Left lung (tissue), 10 donors: ENCODE data around the gene WBP11. TPM values are rescaled to one million over a fixed set of nuclear protein-coding genes. Genes with fewer than 3 reads are reported as not detected.

ENCODE experiments used
- ATAC-seq: fragments of 200-7000 bp; cut with Tn5 transposase; one replicate; pipeline ENCODE4 v1.9.1; 2020; ENCODE audit warnings: moderate library complexity
- DNase-seq, 4 donors: peaks; one replicate each; pipeline ENCODE4 v3.0.0-alpha.2; 2013 to 2020
- H3K27ac ChIP-seq, 2 donors: fragments of 200-600 bp; sonication (generic) in 1 of 2; one replicate each; pipeline versions ENCODE4 v1.5.0 to v1.8.0; 2020 to 2021
- H3K27me3 ChIP-seq, 2 donors: fragments of 200-600 bp; sonication (generic) in 1 of 2; one replicate each; pipeline versions ENCODE4 v1.5.0 to v1.8.0; 2020 to 2021
- H3K36me3 ChIP-seq, 2 donors: fragments of 200-600 bp; sonication (generic) in 1 of 2; one replicate each; pipeline versions ENCODE4 v1.5.0 to v1.8.0; 2020 to 2021
- H3K4me1 ChIP-seq, 2 donors: fragments of 200-600 bp; one replicate each; pipeline ENCODE4 v1.8.0; 2021
- H3K4me3 ChIP-seq, 2 donors: fragments of 200-600 bp; sonication (generic) in 1 of 2; one replicate each; pipeline versions ENCODE4 v1.5.0 to v1.8.0; 2020 to 2021; ENCODE audit warnings: mild to moderate bottlenecking in 1 of 2
- H3K9me3 ChIP-seq, 2 donors: fragments of 200-600 bp; sonication (generic) in 1 of 2; one replicate each; pipeline versions ENCODE4 v1.5.0 to v1.8.0; 2020 to 2021
- CTCF ChIP-seq, 2 donors: fragments of 200-600 bp; sonication (generic) in 1 of 2; IDR thresholded peaks; one replicate each; pipeline versions ENCODE4 v1.5.0 to v1.8.0; 2021; ENCODE audit warnings: antibody characterized with exemption in 2 of 2
- intact Hi-C, 2 donors: fragments of 100-400 bp; cut with DNase I; formaldehyde crosslinking; loops; one replicate each; pipeline versions ENCODE4 v1.11.2 to v1.14.2; 2022
- polyA plus RNA-seq, 6 donors: library from polyadenylated mRNA; unstranded; fragments of 120-200 nt; gene quantifications; one replicate each; pipeline ENCODE4 v1.2.1, GENCODE V29; 2013; ENCODE audit not compliant: insufficient read length in 6 of 6
- total RNA-seq, 2 donors: library from RNA; stranded (reverse); fragmentation: NEBNext Ultra II Directional; extraction: Animal tissue kit (Norgen Biotek cat#: 25700); gene quantifications; one replicate each; pipeline ENCODE4 v1.2.1, GENCODE V29; 2021
- donor health status: DM: no; HTN: yes; CAD: no.
- donor health status: DM: no; HTN: no; CAD: no.

WBP11 gene
- total and polyA plus RNA-seq, 8 donors = 38.6 to 105 (median 92.6) TPM

DNA sequence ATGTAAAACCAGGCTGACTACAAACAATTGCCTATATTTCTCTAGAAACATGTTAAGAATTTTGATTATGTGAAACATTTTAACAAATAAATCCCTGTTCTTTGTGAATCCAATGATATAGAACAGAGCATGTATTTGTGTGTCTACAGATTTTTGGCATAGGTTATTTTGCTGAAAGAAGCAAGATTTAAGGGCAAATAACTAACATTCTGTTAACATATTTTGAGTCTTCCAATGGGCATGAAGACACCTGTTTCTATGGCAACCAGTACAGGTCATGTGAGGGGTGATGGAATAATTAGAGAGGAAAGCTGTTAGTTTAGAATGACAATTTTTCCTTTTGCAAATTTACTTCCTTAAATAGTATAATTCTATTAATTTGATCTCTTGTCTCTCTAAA lies 31.2 kb upstream of the WBP11 start:
- H3K9me3 ChIP-seq = no peaks in the 10 kb centered on the region
- no peaks in the 10 kb centered on the region for H3K27me3 ChIP-seq
- H3K4me3 ChIP-seq = no peak overlapping the region
- no peak overlapping the region for H3K27ac ChIP-seq
- no peak for DNase-seq
- H3K36me3 ChIP-seq = no peaks in the 10 kb centered on the region
- ATAC-seq = no peak
- peaks cover 0 to 9% of the 10 kb centered on the region in 2 donors for H3K4me1 ChIP-seq
- TF ChIP-seq CTCF (IDR thresholded peaks at IDR 0.05) = no peak
- intact Hi-C loops = no loop called here

GRCh38 chr12:14833952-14834351 lies 30.7 kb upstream of the WBP11 start:
- no peaks in the 10 kb centered on the region for H3K9me3 ChIP-seq
- H3K36me3 ChIP-seq = no peaks in the 10 kb centered on the region
- intact Hi-C loops = no loop called here
- peaks cover 0 to 9% of the 10 kb centered on the region in 2 donors for H3K4me1 ChIP-seq
- DNase-seq (no peak), ATAC-seq (no peak)
- no peak for TF ChIP-seq CTCF (IDR thresholded peaks at IDR 0.05)
- no peak overlapping the region for H3K4me3 ChIP-seq
- H3K27me3 ChIP-seq = no peaks in the 10 kb centered on the region
- H3K27ac ChIP-seq = no peak overlapping the region

DNA sequence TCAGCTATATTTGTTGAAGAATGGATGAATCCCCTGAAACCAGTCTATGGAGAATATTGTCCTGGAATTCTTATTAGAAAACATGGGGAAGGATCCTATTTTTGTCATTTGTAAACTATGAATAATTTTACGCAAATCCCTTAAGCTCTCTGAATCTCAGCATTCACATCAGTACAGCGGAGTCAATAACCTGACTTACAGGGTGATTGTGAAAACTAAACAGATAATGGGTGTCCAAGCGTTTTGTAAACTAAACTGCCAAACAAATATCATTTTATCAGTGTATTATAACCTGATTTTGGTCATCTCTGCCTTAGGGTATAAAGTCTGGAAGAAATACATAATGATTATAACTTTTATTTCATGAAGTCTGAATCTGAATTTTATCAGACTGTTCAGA lies 30.1 kb upstream of the WBP11 start:
- no peaks in the 10 kb centered on the region for H3K36me3 ChIP-seq
- peaks cover 0 to 9% of the 10 kb centered on the region in 2 donors for H3K4me1 ChIP-seq
- ATAC-seq = no peak
- no peak overlapping the region for H3K4me3 ChIP-seq
- H3K27ac ChIP-seq = no peak overlapping the region
- no peaks in the 10 kb centered on the region for H3K9me3 ChIP-seq
- no peaks in the 10 kb centered on the region for H3K27me3 ChIP-seq
- no peak for TF ChIP-seq CTCF (IDR thresholded peaks at IDR 0.05)
- intact Hi-C loops = no loop called here
- DNase-seq = no peak

DNA sequence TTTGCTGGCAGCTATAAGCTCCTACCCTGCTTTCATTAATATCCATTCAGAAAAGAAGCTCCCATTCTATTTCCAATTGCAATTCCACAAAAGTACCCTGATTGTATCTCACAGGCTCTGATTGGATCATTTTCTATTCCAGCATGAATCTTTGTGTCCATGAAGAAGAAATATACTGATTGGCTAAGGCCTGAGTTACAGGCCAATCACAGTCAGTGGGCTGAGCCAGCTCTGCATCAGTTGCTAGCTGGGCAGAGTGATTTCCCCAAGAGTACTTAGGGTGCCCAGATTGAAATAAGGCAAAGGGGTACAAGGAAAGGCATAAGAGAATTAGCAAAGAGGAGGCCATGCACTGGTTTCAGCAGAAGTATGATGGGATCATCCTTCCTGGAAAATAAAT lies 25.6 kb upstream of the WBP11 start:
- ATAC-seq = no peak
- no peak for TF ChIP-seq CTCF (IDR thresholded peaks at IDR 0.05)
- intact Hi-C loops = no loop called here

DNA sequence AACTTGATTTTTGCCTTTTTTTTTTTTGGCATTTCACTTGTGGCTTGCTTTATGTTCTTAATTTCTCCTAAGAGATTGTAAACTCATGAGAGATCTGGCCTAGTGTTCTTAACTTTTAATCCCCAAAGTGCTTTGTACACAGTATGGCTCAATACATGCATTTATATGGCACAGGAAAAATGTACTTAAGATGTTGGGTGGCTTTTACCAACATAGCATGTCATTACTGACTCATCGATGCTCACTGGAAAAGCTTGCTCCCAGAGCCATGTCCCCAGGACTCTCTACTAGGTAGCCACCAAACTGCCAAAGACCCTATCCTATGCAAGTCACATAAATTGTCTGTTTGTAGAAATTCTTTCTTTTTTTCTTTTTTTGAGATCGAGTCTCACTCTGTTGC lies 23.8 kb upstream of the WBP11 start:
- intact Hi-C loops = no loop called here
- ATAC-seq (no peak), DNase-seq (no peak)
- Histone ChIP-seq H3K27me3 (no peaks in the 10 kb centered on the region), H3K9me3 (no peaks in the 10 kb centered on the region), H3K4me3 (no peak overlapping the region), H3K4me1 (no peaks in the 10 kb centered on the region), H3K27ac (no peak overlapping the region), H3K36me3 (no peaks in the 10 kb centered on the region)
- no peak for TF ChIP-seq CTCF (IDR thresholded peaks at IDR 0.05)

More for the DNA sequence above, 25.6 kb upstream of the WBP11 start:
- Histone ChIP-seq H3K4me3 (no peak overlapping the region), H3K27ac (no peak overlapping the region), H3K27me3 (no peaks in the 10 kb centered on the region), H3K9me3 (no peaks in the 10 kb centered on the region), H3K36me3 (no peaks in the 10 kb centered on the region), H3K4me1 (no peaks in the 10 kb centered on the region)
- DNase-seq = no peak
